NOMO-1 (cell line): ENCODE data around the gene ZFP36L2.
"Not testable (repeated sequence)": the region's sequence is repeated elsewhere in the genome, so short reads cannot be mapped to it uniquely, and the experiment has no call there.

Source experiments
- DNase-seq, 2 experiments: peaks; one replicate each; lab custom pipeline; 2025; ENCODE audit not compliant: unreplicated experiment in 2 of 2; lab: John Stamatoyannopoulos, UW

ZFP36L2 gene

DNA sequence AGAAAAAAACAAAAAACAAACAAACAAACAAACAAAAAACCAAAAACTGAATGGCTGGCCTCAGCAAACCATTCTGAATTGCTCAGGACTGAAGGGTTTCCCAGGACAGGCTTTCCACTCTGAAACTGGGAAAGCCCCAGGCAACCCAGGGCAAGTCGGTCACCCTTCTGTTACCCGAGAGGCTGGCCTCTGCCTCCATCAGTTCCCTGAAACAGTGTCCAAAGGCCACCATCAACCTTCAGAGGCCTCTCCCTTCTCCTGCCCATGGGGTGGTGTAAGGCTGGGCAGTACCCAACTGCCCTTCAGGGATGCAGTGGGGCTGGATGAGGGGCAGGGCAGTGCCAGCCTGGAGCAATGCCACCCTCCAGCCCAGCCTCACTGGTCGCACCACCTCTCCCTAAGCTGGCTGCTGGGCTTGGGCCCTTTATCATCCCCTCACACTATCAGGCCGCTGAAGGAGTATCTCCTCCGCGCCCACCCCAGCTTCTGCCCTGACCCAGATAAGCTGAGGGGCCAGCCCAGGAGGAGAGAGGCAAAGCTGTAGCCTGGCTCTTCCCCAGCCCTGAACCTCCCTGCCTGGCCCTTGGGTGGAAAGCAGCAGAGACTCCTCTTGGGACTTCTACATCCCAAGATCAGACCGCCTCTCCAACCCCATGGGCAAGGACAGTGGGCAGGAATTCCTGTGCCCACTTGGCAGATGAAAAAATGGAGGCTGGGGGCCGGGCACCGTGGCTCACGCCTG lies 35.9 kb downstream of the ZFP36L2 start:
- DNase-seq = no peak

DNA sequence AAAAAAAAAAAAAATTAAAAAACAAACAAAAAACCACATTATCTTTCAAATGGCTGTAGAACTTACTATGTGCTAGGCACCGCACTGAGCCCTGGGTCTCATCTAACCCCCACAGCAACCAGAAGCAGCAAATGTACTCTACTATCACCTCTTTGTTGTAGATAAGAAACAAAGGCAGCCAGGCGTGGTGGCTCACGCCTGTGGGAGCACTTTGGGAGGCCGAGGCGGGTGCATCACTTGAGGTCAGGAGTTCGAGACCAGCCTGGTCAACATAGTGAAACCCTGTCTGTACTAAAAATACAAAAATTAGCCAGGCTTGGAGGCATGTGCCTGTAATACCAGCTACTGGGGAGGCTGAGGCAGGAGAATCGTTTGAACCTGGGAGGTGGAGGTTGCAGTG lies 36.5 kb downstream of the ZFP36L2 start:
- DNase-seq = not testable (repeated sequence)

DNA sequence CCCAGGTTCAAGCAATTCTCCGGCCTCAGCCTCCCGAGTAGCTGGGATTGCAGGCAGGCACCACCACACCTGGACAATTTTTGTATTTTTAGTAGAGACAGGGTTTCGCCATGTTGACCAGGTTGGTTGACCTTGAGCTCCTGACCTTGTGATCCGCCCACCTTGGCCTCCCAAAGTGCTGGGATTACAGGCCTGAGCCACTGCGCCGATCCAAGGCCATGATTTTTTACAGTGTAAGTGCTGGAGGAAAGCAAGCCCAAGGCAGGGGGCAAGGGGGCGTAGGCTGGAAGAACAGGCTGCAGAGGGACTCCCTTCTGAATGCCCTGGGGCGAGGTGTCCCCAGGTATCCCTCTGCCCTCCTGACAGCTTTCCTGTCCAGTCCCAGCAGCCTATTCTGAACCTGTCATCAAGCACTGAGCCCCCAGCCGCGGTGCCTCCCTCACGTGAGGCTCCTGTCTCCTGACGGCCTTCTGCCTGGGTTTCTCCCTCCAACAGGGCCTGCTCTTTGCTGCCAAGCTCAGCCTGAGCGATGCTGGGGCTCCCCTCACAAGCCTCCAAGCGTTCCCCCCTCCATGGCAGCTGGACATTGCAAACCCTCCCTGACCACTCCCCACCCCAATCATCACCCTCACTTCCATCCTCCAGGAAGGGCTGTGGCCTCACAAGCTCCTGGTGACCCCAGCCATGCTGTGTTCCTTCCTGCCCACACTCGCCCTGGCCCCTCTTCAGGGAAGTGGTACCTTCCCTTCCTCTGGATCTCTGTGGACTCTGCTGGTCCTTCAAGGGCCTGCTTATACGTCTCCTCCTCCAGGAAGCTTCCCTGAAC lies 37.6 kb downstream of the ZFP36L2 start:
- no peak for DNase-seq

DNA sequence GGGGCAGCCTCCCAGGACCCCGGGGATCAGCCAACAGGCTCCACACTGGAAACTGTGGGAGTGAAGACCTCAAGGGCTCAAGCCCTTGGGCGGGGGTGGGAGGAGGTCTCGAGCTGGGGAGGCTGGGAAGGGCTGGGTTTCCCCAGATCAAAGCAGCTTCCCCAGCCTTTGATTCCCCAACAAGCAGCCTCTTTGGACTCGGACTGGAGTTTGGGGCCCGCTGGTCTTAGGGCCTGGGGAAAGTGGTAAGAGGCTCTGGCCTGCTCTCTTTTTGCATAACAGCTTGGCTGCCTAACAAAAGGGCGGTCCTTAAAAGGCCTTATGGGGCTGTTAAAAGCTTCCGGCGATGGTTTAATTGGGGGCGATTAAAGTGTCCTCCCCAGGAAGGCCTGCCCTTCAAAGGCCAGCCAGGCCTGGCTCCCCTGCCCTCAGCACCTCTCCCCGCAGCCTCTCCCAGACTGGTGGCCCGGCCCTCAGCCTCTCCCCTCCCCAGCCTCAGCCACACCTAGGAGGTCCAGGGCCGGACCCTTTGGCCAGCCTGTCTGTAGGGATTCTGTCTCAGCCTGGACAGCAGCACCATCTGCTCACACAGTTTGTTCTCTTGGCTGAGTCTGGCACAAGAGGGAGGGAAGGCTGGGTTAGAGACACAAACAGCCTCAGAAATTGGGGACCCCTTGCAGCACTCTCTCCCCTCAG lies 39.6 kb downstream of the ZFP36L2 start:
- no peak for DNase-seq

DNA sequence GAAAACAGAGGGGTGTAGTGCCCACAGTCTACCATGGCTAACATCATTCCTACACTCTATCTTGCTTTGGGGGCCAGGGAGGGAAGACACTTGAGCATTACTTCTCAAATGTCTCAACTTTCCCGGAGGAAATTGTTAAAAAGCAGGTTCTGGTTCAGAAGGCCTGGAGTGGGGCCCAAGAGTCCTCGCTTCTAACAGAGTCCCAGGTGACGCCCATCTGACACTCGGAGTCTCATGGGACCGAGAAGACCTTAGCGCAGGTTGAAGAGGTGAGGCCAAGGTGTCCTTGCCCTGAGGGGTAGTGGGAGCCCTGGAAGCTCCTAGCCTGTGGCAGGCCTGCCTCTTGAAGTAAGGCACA lies 40.1 kb downstream of the ZFP36L2 start:
- no peak for DNase-seq

DNA sequence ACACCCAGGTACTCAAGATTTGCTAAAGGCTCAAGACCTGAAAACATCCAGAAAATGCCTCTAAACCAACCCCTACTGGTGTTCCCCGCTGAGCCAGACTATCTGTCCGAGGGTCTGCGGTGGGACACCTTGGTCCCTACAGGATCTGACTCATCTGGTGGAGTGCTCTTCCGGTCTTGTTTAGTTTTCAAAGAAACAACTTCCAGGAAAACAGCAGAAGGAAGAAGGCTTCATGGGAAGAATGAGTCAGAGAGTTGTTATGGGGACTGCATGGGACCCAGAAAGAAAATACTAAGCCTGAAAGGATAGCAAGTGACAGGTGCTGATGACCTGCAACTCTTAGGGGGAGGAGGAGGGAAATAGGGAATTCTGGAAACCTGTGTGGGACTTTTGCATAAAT lies 41.3 kb downstream of the ZFP36L2 start:
- no peak for DNase-seq

DNA sequence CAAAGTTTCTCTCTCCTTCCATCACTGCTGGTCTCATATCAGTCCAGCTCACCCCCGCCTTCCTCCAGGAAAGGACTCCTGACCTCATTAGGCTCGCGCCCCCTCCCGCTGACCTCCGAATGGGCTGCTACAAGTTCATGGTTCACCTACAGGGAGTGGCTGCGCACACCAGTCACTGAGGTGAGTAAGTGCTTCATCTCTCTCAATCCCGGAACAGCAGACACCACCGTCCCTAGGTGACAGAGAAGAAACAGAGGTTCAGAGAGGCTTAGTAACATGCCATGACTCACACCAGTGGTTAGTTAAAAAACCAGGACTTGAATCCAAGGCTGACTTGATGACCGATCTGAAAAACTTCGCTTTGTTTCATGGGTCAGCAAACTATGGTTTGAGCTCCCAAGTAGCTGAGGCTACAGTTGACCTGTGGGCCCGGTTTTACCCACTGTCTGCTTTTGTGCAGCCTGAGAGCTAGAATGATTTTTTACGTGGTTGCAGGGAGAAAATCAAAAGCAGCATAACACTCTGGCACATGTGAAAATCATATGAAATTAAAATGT lies 42.0 kb downstream of the ZFP36L2 start:
- DNase-seq = no peak

DNA sequence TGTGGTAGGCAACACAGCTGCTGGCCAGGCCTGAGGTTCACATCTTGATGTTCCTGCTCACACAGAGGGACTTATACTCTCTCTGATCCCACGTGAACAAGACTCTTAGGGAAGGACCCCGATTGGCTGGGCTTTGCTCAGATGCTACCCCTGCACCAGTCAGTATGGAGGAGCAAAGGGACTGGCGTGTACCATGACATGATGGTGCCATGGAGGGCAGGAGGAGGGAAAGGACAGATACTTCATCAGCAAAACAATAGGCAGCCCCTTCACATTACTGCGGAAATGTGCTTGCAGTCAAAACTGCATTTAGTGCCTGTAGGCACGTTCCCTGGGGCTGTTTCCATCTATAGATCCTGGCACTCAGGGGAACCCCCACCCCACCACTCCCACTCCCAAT lies 42.7 kb downstream of the ZFP36L2 start:
- no peak for DNase-seq

DNA sequence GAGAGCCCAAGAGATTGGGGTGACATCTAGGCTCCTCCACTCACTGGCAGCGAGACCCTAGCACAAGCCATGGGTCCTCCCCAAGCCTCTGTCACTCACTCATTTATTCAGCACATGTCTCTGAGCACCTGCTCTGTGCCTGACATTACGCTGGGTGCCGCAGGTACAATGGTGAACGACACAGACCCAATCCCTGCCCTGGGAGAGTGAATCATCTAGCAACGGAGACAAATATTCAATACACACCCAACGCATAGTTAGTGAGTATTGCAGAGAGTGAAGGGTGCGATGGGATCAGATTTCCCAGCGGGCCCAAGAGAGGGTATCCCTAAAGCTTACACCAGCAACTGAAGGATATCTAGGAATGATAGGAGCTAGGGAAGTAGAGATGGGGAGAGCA lies 45.5 kb downstream of the ZFP36L2 start:
- no peak for DNase-seq

DNA sequence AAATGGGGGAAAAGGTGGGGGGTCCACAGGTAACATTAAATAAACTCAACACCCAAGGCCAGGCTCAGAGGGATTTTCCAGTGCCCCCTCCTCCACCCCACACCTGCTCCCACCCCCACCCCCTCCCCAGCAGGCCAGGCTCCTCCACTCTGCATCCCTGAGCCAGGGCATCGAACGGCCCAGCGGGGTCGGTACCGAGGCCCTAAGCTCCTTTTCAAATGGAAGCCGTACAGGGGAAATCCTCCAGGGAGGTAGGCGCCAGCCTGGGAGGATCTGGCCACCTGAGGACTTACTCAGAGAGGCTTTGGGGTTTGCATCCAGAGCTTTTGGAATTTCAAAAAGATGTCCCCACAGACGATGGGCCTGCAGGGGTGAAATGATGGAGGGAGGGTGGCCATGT lies 46.5 kb downstream of the ZFP36L2 start:
- no peak for DNase-seq

DNA sequence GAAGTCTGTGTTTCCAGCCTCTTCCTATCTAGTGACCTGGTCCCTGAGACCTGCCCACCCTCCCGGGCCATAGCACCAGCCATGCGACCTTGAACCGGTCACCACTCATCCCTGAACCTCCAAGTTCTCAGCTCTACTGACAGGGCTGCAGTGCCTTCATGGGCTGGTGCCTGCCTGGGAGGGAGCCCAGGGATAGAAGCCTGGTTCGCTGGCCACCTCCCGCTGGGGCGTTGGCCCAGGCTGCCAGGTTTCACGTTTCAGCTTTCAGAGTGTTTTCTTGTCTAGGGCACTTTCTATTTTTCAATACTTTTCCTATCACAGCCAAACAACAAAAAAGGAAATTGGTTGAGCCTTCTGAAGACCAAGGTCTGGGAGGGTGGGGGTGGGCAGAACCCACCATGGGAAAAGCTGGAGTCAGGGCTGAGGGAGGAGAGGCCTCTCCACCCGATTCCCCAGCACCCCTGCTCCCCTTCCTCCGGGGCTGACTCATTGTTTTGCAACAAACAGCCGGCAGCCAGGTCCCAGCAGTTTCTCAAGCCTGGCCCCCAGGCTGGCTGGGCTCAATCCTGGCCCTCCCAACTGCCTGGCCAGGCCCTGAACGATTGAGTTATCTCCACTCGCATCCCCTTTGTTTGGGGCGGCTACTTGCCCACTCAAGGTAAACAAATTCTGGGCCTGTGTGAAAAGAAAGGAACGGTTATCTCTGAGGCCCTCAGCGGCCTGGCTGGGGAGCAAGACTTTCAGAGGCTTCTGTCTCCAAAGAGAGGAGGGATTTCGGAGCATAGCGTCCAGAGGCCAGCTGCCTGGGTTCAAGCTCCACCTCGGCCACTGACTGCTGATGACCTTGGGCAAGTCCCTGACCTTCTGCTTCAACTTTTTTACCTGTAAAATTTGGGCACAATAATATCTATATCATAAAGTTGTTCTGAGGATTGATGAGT lies 47.5 kb downstream of the ZFP36L2 start:
- peak; percentile 53 to 72 for DNase-seq

DNA sequence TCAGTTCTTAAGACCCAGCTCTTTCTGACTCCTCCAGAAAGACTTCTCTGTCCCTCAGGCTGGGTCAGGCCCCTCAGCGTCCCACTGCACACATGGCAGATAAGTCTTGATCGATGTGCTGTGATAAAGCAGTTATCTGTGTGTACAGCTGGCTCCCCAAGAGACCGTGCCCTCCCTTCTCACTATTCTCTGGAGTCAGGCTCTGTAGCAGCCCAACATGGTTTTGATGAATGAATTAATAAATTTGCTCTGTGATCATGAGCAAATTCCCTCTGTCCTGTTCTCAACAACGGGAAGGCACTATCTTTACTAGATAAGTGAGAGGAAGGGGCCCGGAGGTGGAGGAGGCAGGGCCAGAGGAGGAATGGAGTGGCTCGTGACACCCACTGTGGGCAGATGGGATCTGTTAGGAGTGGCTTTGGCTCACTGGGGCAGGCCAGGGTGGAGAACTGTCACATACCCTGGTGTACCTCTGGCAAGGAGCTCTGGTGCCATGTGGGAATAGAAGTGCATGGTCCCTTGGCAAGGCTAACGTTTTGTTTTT lies 48.3 kb downstream of the ZFP36L2 start:
- no peak for DNase-seq

DNA sequence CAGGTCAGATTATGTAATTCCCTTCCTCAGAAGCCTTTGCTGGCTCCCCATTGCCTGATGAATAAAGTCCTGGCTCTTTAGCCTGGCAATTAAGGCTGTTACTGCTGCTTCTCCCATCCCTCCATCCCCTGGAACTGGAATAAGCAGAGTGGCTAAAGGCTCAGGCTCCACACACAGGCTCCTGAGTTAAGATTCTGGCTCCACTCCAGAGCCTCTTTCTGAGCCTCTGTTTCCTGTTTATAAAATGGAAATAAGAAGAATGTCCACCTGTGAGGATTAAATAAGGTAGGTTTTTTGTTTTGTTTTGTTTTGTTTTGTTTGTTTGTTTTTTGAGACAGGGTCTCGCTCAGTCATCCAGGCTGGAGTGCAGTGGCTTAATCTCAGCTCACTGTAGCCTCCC lies 50.0 kb downstream of the ZFP36L2 start:
- no peak for DNase-seq

DNA sequence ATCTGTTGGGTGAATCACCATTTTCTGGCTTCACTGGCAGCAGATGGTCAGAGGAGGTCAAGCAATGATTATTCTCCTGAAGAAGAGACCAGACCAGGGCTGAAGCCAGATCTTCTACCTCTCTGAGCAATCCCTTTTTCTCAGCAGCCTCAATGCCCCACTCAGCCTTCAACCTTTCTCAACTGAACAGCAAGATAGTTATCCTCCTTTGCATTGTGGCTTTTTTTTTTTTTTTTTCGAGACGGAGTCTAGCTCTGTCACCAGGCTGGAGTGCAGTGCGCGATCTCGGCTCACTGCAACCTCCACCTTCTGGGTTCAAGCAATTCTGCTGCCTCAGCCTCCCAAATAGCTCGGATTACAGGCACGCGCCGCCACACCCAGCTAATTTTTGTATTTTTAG lies 50.5 kb downstream of the ZFP36L2 start:
- no peak for DNase-seq

DNA sequence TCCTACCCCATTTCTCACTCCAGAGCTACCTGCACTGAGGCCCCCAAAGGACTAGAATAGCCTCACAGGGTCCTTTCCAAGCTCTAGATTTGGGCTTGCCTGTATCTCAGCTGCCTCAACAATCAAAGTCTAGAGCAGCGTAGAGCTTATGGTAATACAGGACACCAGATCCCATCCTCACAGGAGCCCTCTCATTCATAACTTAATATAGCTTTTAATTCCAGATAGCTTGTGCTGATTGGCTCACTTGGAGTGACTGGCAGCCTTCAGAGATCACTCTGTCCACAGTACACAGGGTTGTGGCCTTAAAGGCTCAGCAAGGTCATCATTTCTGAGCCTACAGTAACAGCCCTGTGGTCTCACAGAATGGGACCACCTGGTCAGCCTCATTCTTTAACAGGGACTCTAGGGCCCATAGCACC lies 51.4 kb downstream of the ZFP36L2 start:
- DNase-seq = no peak

DNA sequence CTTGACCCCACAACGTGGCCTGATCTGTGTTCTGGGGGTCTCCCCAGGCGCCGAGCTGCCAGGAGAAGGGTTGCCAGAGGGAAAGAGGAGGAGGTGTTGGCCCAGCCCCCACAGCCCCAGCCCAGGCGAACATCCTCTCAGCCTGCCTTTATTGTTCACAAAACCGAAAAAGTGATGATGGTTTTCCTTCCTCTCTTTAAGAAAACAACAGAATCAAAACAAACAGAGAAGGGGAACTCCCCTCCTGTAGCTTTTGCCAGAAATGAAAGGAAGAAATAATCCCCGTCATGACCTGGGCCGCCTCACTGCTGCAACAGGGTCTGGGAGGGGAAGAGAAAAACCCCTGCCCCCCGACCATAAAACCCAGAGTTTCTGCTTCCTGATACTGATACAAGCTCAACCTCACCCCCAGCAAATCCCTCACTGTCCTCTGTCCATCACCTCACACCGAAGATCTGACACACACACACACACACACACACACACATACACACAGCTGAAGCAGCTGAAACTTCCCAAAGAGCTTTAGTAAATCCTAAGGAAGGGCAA lies 52.0 kb downstream of the ZFP36L2 start:
- peak; percentile 48 to 81 for DNase-seq
